ENCODE results near the gene HSD11B1. TPM values are rescaled to one million over a fixed set of nuclear protein-coding genes. Genes with fewer than 3 reads are reported as not detected.

The HSD11B1 gene
- polyA plus RNA-seq, 3 donors from 2014 or later: not detected

- H3K4me1 Mint-ChIP-seq: no peaks in the 10 kb centered on the region
- H3K9me3 Mint-ChIP-seq: no peaks in the 10 kb centered on the region
- no peak overlapping the region for H3K27ac Mint-ChIP-seq
- H3K27me3 Mint-ChIP-seq (ENCODE audit: low read depth in 3 of 3): peaks cover 0 to 2% (median 0%) of the 10 kb centered on the region in 3 donors
- H3K36me3 Mint-ChIP-seq: no peaks in the 10 kb centered on the region
- no peak for DNase-seq
- no peak overlapping the region for H3K4me3 Mint-ChIP-seq
These were observed 1.8 kb upstream of the HSD11B1 start for GRCh38 chr1:209702832-209703231.

GRCh38 chr1:209703834-209704504 lies 677 bp upstream of the HSD11B1 start:
- no peak for DNase-seq
- Mint-ChIP-seq H3K36me3 (no peaks in the 10 kb centered on the region), H3K27ac (no peak overlapping the region), H3K27me3 (ENCODE audit: low read depth in 3 of 3) (peaks cover 0 to 2% (median 0%) of the 10 kb centered on the region in 3 donors), H3K9me3 (no peaks in the 10 kb centered on the region), H3K4me1 (no peaks in the 10 kb centered on the region), H3K4me3 (no peak overlapping the region)

- no peaks in the 10 kb centered on the region for H3K36me3 Mint-ChIP-seq
- H3K27ac Mint-ChIP-seq: no peak overlapping the region
- H3K4me1 Mint-ChIP-seq: peaks cover 0 to 2% of the 10 kb centered on the region in 2 donors
- peaks cover 1 to 2% (median 2%) of the 10 kb centered on the region in 3 donors for H3K27me3 Mint-ChIP-seq (ENCODE audit: low read depth in 3 of 3)
- no peaks in the 10 kb centered on the region for H3K9me3 Mint-ChIP-seq
- DNase-seq: no peak
- no peak overlapping the region for H3K4me3 Mint-ChIP-seq
These were observed 470 bp downstream of the HSD11B1 start for GRCh38 chr1:209705033-209705598.

- H3K27ac Mint-ChIP-seq: no peak overlapping the region
- H3K4me1 Mint-ChIP-seq: peaks cover 0 to 2% of the 10 kb centered on the region in 2 donors
- no peak for DNase-seq
- H3K27me3 Mint-ChIP-seq (ENCODE audit: low read depth in 3 of 3): peaks cover 1 to 2% (median 2%) of the 10 kb centered on the region in 3 donors
- no peaks in the 10 kb centered on the region for H3K9me3 Mint-ChIP-seq
- H3K4me3 Mint-ChIP-seq: no peak overlapping the region
- no peaks in the 10 kb centered on the region for H3K36me3 Mint-ChIP-seq
These were observed 2.0 kb downstream of the HSD11B1 start for GRCh38 chr1:209706622-209707021.

- Mint-ChIP-seq H3K27ac (no peak overlapping the region), H3K4me3 (no peak overlapping the region), H3K4me1 (peaks cover 0 to 2% of the 10 kb centered on the region in 2 donors), H3K9me3 (no peaks in the 10 kb centered on the region), H3K27me3 (ENCODE audit: low read depth in 3 of 3) (peaks cover 1 to 2% (median 2%) of the 10 kb centered on the region in 3 donors), H3K36me3 (no peaks in the 10 kb centered on the region)
- DNase-seq: no peak
These were observed 2.7 kb downstream of the HSD11B1 start for GRCh38 chr1:209707308-209707707.

- Mint-ChIP-seq H3K27ac (no peak overlapping the region), H3K4me1 (peaks cover 0 to 2% of the 10 kb centered on the region in 2 donors), H3K36me3 (no peaks in the 10 kb centered on the region), H3K27me3 (ENCODE audit: low read depth in 3 of 3) (peaks cover 1 to 2% (median 2%) of the 10 kb centered on the region in 3 donors), H3K4me3 (no peak overlapping the region), H3K9me3 (no peaks in the 10 kb centered on the region)
- DNase-seq: no peak
These were observed 3.7 kb downstream of the HSD11B1 start for GRCh38 chr1:209708297-209708696.

- H3K4me1 Mint-ChIP-seq: peaks cover 0 to 2% of the 10 kb centered on the region in 2 donors
- no peak overlapping the region for H3K27ac Mint-ChIP-seq
- DNase-seq: no peak
- peaks cover 1 to 2% (median 2%) of the 10 kb centered on the region in 3 donors for H3K27me3 Mint-ChIP-seq (ENCODE audit: low read depth in 3 of 3)
- H3K4me3 Mint-ChIP-seq: no peak overlapping the region
- H3K9me3 Mint-ChIP-seq: no peaks in the 10 kb centered on the region
- H3K36me3 Mint-ChIP-seq: no peaks in the 10 kb centered on the region
These were observed 5.4 kb downstream of the HSD11B1 start for GRCh38 chr1:209710093-209710492.

GRCh38 chr1:209710847-209711246 lies 6.2 kb downstream of the HSD11B1 start:
- Mint-ChIP-seq H3K36me3 (no peaks in the 10 kb centered on the region), H3K4me1 (peaks cover 0 to 2% of the 10 kb centered on the region in 2 donors)

GRCh38 chr1:209714338-209714737 lies 9.7 kb downstream of the HSD11B1 start:
- H3K9me3 Mint-ChIP-seq: no peaks in the 10 kb centered on the region
- H3K36me3 Mint-ChIP-seq: peaks cover 0 to 4% (median 0%) of the 10 kb centered on the region in 3 donors
- H3K4me1 Mint-ChIP-seq: peaks cover 0 to 2% of the 10 kb centered on the region in 2 donors
- H3K27ac Mint-ChIP-seq: no peak overlapping the region
- no peak for DNase-seq
- peaks cover 2 to 3% (median 2%) of the 10 kb centered on the region in 3 donors for H3K27me3 Mint-ChIP-seq (ENCODE audit: low read depth in 3 of 3)
- H3K4me3 Mint-ChIP-seq: no peak overlapping the region

More at GRCh38 chr1:209710847-209711246, 6.2 kb downstream of the HSD11B1 start:
- DNase-seq: no peak
- Mint-ChIP-seq H3K9me3 (no peaks in the 10 kb centered on the region), H3K27me3 (ENCODE audit: low read depth in 3 of 3) (peaks cover 1 to 2% (median 2%) of the 10 kb centered on the region in 3 donors), H3K4me3 (no peak overlapping the region), H3K27ac (no peak overlapping the region)

GRCh38 chr1:209715314-209715713 lies 10.7 kb downstream of the HSD11B1 start:
- no peaks in the 10 kb centered on the region for H3K4me1 Mint-ChIP-seq
- H3K36me3 Mint-ChIP-seq: peaks cover 0 to 6% (median 0%) of the 10 kb centered on the region in 3 donors
- H3K9me3 Mint-ChIP-seq: no peaks in the 10 kb centered on the region
- DNase-seq: no peak
- H3K27me3 Mint-ChIP-seq (ENCODE audit: low read depth in 3 of 3): peaks cover 0 to 2% (median 0%) of the 10 kb centered on the region in 3 donors
- no peak overlapping the region for H3K4me3 Mint-ChIP-seq
- no peak overlapping the region for H3K27ac Mint-ChIP-seq

- H3K4me1 Mint-ChIP-seq: no peaks in the 10 kb centered on the region
- peaks cover 0 to 10% (median 0%) of the 10 kb centered on the region in 3 donors for H3K36me3 Mint-ChIP-seq
- H3K27me3 Mint-ChIP-seq (ENCODE audit: low read depth in 3 of 3): peaks cover 0 to 4% (median 0%) of the 10 kb centered on the region in 3 donors
- no peak overlapping the region for H3K4me3 Mint-ChIP-seq
- H3K9me3 Mint-ChIP-seq: no peaks in the 10 kb centered on the region
- H3K27ac Mint-ChIP-seq: no peak overlapping the region
- no peak for DNase-seq
These were observed 13.2 kb downstream of the HSD11B1 start for GRCh38 chr1:209717818-209718217.

- H3K27ac Mint-ChIP-seq: no peak overlapping the region
- DNase-seq: no peak
- H3K4me1 Mint-ChIP-seq: no peaks in the 10 kb centered on the region
- H3K36me3 Mint-ChIP-seq: peaks cover 0 to 10% (median 0%) of the 10 kb centered on the region in 3 donors
- H3K9me3 Mint-ChIP-seq: no peaks in the 10 kb centered on the region
- H3K27me3 Mint-ChIP-seq (ENCODE audit: low read depth in 3 of 3): peaks cover 0 to 4% (median 0%) of the 10 kb centered on the region in 3 donors
- no peak overlapping the region for H3K4me3 Mint-ChIP-seq
These were observed 15.7 kb downstream of the HSD11B1 start for GRCh38 chr1:209720326-209720725.

- no peak for DNase-seq
- Mint-ChIP-seq H3K9me3 (no peaks in the 10 kb centered on the region), H3K4me3 (no peak overlapping the region), H3K27me3 (ENCODE audit: low read depth in 3 of 3) (peaks cover 0 to 4% (median 0%) of the 10 kb centered on the region in 3 donors), H3K4me1 (no peaks in the 10 kb centered on the region), H3K27ac (no peak overlapping the region), H3K36me3 (peaks cover 0 to 10% (median 0%) of the 10 kb centered on the region in 3 donors)
These were observed 16.2 kb downstream of the HSD11B1 start for GRCh38 chr1:209720826-209721225.

GRCh38 chr1:209721323-209721722 lies 16.7 kb downstream of the HSD11B1 start:
- H3K27me3 Mint-ChIP-seq (ENCODE audit: low read depth in 3 of 3): peaks cover 0 to 4% (median 0%) of the 10 kb centered on the region in 3 donors

More at GRCh38 chr1:209721323-209721722, 16.7 kb downstream of the HSD11B1 start:
- H3K27ac Mint-ChIP-seq: peak overlapping the region in 1 of 6 donors; percentile 26
- H3K4me1 Mint-ChIP-seq: no peaks in the 10 kb centered on the region
- no peak overlapping the region for H3K4me3 Mint-ChIP-seq
- peaks cover 0 to 10% (median 0%) of the 10 kb centered on the region in 3 donors for H3K36me3 Mint-ChIP-seq
- DNase-seq: no peak
- H3K9me3 Mint-ChIP-seq: no peaks in the 10 kb centered on the region
